Stomach (tissue), 9 donors: ENCODE results near the gene GALNS. TPM values are rescaled to one million over a fixed set of nuclear protein-coding genes. Genes with fewer than 3 reads are reported as not detected.

Experiments
- DNase-seq, 2 donors: peaks; one replicate each; pipeline versions ENCODE4 v3.0.0 to v3.0.0-alpha.2; 2013 to 2019
- H3K27ac ChIP-seq, 5 donors: fragments of 200-600 bp in 4 of 5; sonication (generic) in 4 of 5; one replicate each; pipeline ENCODE4 v1.5.1; 2013 to 2019; ENCODE audit warnings: mild to moderate bottlenecking in 1 of 5, moderate library complexity in 1 of 5
- H3K27me3 ChIP-seq, 3 donors: fragments of 200-600 bp; sonication (generic); one replicate each; pipeline ENCODE4 v1.5.1; 2017 to 2019; ENCODE audit warnings: mixed run types in 1 of 3
- H3K36me3 ChIP-seq, 4 donors: fragments of 200-600 bp; sonication (generic); 1 replicate in 3 of 4; 2 replicates in 1 of 4; pipeline ENCODE4 v1.5.1; 2016 to 2019
- H3K4me1 ChIP-seq, 4 donors: fragments of 200-600 bp; sonication (generic); one replicate each; pipeline ENCODE4 v1.5.1; 2016 to 2019
- H3K4me3 ChIP-seq, 4 donors: fragments of 200-600 bp; sonication (generic) in 3 of 4; one replicate each; pipeline ENCODE4 v1.5.1; 2016 to 2019; ENCODE audit warnings: mild to moderate bottlenecking in 1 of 4
- H3K9me3 ChIP-seq, 4 donors: fragments of 200-600 bp; sonication (generic); one replicate each; pipeline ENCODE4 v1.5.1; 2016 to 2019
- CTCF ChIP-seq, 7 experiments: fragments of 450-650 bp in 4 of 7; fragments of 200-600 bp in 3 of 7; sonication (generic) in 3 of 7; IDR thresholded peaks; one replicate each; pipeline ENCODE4 v1.5.1; 2016 to 2019; ENCODE audit warnings: antibody characterized with exemption in 7 of 7, control low read depth in 2 of 7, mild to moderate bottlenecking in 1 of 7
- EP300 ChIP-seq: sonication (generic); formaldehyde crosslinking; IDR thresholded peaks from one replicate; pipeline ENCODE4 v1.6.1; 2017; ENCODE audit warnings: antibody characterized with exemption
- POLR2A ChIP-seq, 4 donors: fragments of 450-650 bp; IDR thresholded peaks; one replicate each; pipeline ENCODE4 v1.6.1; 2016; ENCODE audit warnings: antibody characterized with exemption in 4 of 4, control low read depth in 2 of 4, mild to moderate bottlenecking in 1 of 4, moderate library complexity in 1 of 4
- POLR2AphosphoS5 ChIP-seq, 3 donors: sonication (generic); formaldehyde crosslinking; IDR thresholded peaks; one replicate each; pipeline ENCODE4 v1.6.1; 2016; ENCODE audit warnings: antibody characterized with exemption in 3 of 3
- WGBS, 5 donors: extraction: QIAGEN DNeasy Blood & Tissue Kit in 3 of 5; methylation state at CpG; one replicate each; pipeline versions ENCODE4 v1.1.5 to v1.1.7; 2013 to 2018; 5-methylcytosine and 5-hydroxymethylcytosine counted together
- intact Hi-C: fragments of 100-400 bp; cut with DNase I; formaldehyde crosslinking; loops from one replicate; pipeline ENCODE4 v1.15.1; 2023; ENCODE audit warnings: low total_unique reads
- polyA plus RNA-seq, 3 donors: library from polyadenylated mRNA; stranded (reverse); fragments of 200-250 nt; gene quantifications; one replicate each; pipeline ENCODE4 v1.2.3, GENCODE V29; 2013
- total RNA-seq, 5 donors: library from RNA; depleted of rRNA; stranded (reverse); fragments of >200 nt; gene quantifications; one replicate each; pipeline versions ENCODE4 v1.1.0 to v1.2.3, GENCODE V29; 2014 to 2016
- donor health status: healthy with polysubstance abuse.
- donor health status: Bipolar disorder and iron deficiency.
- donor health status: healthy.

The GALNS gene
- total and polyA plus RNA-seq, 8 donors = 8.6 to 110 (median 28.2) TPM

DNA sequence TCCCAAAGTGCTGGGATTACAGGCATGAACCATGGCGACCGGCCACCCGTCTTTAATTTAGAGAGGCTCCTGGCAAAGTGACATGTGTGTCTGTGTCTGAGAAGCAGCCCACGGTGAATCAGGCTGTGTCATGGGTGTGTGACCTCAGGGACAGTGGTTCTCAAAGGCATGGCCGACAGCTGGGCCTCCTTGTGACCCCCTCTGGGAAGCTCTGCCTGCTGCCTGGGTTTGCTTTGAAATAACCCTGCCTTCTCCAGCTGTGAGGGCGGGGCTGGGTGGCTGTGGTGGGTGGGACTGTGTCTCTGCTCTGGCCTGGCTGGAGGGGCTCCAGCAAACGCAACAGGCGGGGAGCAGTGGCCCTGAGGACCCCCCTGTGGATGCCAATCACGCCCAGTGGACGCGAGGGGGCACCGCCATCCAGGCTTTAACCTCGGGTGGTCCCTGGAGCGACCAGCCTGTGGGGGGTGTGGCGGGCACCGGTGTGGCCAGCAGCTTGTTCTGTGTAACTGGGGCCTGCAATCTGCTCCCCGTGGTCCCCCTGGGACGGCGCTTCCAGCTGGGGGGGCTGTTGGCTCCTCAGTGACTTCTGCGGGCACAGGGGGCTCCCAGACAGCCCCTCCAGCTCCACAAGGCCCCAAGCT lies 36.2 kb downstream of the GALNS start:
- peaks cover 7 to 53% (median 47%) of the 10 kb centered on the region in 4 donors for H3K36me3 ChIP-seq
- no peaks in the 10 kb centered on the region for H3K9me3 ChIP-seq
- intact Hi-C loops = no loop called here
- no peak overlapping the region for H3K27ac ChIP-seq
- no peak for DNase-seq
- no peak for TF ChIP-seq POLR2A (IDR thresholded peaks at IDR 0.05)
- TF ChIP-seq EP300 = no peak
- TF ChIP-seq POLR2AphosphoS5 (IDR thresholded peaks at IDR 0.05) = no peak
- TF ChIP-seq CTCF (IDR thresholded peaks at IDR 0.05) = no peak
- WGBS, 5 donors = 73 to 91% (median 86%) methylated on average over 7 to 20 of the region's 20 CpGs
- H3K27me3 ChIP-seq = no peaks in the 10 kb centered on the region
- H3K4me1 ChIP-seq = peaks cover 0 to 7% (median 5%) of the 10 kb centered on the region in 4 donors
- H3K4me3 ChIP-seq = no peak overlapping the region

- no peak overlapping the region for H3K27ac ChIP-seq
- 80 to 90% (median 85%) methylated on average over 13 to 16 of the region's 16 CpGs for WGBS, 5 donors
- DNase-seq = no peak
- H3K36me3 ChIP-seq = peaks cover 7 to 41% (median 38%) of the 10 kb centered on the region in 4 donors
- TF ChIP-seq POLR2AphosphoS5 (IDR thresholded peaks at IDR 0.05) (no peak), CTCF (IDR thresholded peaks at IDR 0.05) (no peak), POLR2A (IDR thresholded peaks at IDR 0.05) (no peak), EP300 (no peak)
- no peaks in the 10 kb centered on the region for H3K9me3 ChIP-seq
- H3K4me1 ChIP-seq = peaks cover 0 to 7% (median 5%) of the 10 kb centered on the region in 4 donors
- no peaks in the 10 kb centered on the region for H3K27me3 ChIP-seq
- intact Hi-C loops = no loop called here
- no peak overlapping the region for H3K4me3 ChIP-seq
These were observed 37.6 kb downstream of the GALNS start for GRCh38 chr16:88819126-88819525.

DNA sequence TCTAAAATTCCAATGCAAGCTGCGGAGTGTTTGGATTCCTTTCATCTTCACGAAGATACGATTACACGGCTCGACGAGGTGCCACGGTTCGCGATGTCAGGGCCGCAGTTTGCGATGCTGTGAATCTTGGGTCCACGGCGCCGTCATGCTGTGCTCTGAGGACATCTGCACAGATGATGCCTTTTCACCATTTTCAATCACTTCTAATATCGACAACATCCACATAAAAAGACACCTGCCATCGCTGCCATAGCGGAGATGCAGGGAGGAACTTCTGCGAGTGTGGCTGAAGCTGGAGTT lies 38.2 kb downstream of the GALNS start:
- WGBS, 5 donors = 75 to 89% (median 82%) methylated on average over 18 of the region's 18 CpGs

More for the DNA sequence above, 38.2 kb downstream of the GALNS start:
- H3K4me1 ChIP-seq = peaks cover 0 to 7% (median 6%) of the 10 kb centered on the region in 4 donors
- no peak overlapping the region for H3K27ac ChIP-seq
- H3K9me3 ChIP-seq = no peaks in the 10 kb centered on the region
- H3K36me3 ChIP-seq = peaks cover 7 to 35% (median 33%) of the 10 kb centered on the region in 4 donors
- TF ChIP-seq POLR2AphosphoS5 (IDR thresholded peaks at IDR 0.05) (no peak), POLR2A (IDR thresholded peaks at IDR 0.05) (no peak), EP300 (no peak), CTCF (IDR thresholded peaks at IDR 0.05) (no peak)
- H3K27me3 ChIP-seq = no peaks in the 10 kb centered on the region
- no peak overlapping the region for H3K4me3 ChIP-seq
- DNase-seq = no peak
- intact Hi-C loops = no loop called here
